NOMO-1 treated with DMSO at 0.1 percent for 48 hours (cell line): Measurements from ENCODE around the gene ANKRD31.
"Not testable (repeated sequence)": the region's sequence is repeated elsewhere in the genome, so short reads cannot be mapped to it uniquely, and the experiment has no call there.

ENCODE experiments used
- DNase-seq: peaks from one replicate; lab custom pipeline; 2025; ENCODE audit not compliant: unreplicated experiment; lab: John Stamatoyannopoulos, UW

ANKRD31 gene

GRCh38 chr5:75225506-75225905, 11.2 kb downstream of the ANKRD31 start:
- DNase-seq = no peak

GRCh38 chr5:75220787-75221186, 15.9 kb downstream of the ANKRD31 start:
- not testable (repeated sequence) for DNase-seq

DNA sequence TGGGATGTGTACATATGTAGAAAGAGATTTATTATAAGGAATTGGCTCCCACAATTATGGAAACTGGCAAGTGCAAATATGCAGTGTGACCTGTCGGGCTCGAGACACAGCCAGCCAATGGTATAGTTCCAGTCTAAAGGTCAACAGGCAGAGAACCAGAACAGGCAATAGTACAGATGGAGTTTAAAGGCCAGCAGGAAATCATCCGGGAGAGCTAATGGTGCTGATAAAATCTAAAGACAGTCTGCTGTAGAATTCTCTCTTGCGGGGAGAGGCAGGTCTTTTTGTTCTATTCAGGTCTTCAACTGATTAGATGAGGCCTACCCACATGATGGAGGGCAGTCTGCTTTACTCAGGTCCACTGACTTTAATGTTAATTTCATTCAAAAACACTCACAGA, 21.8 kb downstream of the ANKRD31 start:
- no peak for DNase-seq

- DNase-seq = no peak
Observed at GRCh38 chr5:75214409-75214808, 22.3 kb downstream of the ANKRD31 start.

GRCh38 chr5:75203604-75204003, 33.1 kb downstream of the ANKRD31 start:
- no peak for DNase-seq

DNA sequence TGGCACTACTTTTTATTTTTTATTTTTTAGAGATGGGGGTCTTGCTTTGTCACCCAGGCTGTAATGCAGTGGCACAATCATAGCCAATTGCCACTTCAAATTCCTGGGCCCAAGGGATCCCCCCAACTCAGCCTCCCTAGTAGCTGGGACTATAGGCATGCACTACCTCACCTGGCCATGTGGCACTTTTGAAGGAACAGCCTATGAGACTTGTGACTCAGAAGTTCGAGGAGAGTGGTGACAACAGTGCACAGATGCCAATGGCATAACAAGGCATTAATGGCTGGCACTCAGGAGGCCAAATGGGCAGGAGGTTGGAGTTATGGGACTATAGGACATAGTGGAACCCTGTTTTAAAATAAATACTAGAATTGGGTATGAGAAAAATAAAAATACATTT, 33.7 kb downstream of the ANKRD31 start:
- DNase-seq = no peak

GRCh38 chr5:75200776-75201175, 35.9 kb downstream of the ANKRD31 start:
- no peak for DNase-seq

- DNase-seq = no peak
Observed at GRCh38 chr5:75199946-75200345, 36.7 kb downstream of the ANKRD31 start.

- no peak for DNase-seq
Observed at GRCh38 chr5:75199071-75199470, 37.6 kb downstream of the ANKRD31 start.

GRCh38 chr5:75197745-75198144, 38.9 kb downstream of the ANKRD31 start:
- DNase-seq = no peak

DNA sequence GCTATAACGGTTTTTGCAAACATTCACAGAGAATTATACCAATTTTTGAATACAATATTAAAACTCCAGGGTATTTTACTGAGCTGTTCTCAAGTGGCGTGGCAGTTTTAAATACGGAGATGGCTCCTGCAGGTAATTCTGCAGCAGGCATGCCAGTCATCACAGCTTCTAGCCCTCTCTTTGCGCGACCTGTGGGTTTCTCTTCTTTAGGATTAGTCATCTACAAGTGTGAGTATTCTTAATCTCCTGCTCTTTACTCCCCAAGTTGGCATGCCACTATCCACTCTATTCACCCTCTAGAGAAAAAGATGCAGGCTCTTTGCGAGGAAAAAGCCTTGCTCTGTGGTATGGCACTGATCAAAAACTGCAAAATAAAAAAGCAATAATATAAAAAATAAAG, 43.9 kb downstream of the ANKRD31 start:
- DNase-seq = no peak

DNA sequence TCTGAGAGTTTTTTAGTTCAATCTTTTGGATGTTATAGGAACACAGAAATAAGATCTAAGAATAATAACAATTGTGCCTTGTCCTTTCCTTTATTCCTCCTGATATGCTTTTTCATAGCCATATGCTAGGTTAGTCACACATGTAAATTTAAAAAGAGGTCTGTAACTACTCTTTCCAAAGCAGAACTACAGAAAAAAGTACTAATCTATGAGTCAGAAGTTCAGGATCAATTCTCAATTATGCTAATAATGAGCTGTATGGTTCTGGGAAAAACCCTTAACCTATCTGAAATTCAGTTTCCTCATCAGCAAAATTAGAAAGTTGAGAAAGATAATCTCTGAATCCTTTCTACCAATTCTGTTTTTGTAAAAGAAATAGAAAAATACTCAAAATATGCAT, 44.4 kb downstream of the ANKRD31 start:
- no peak for DNase-seq

DNA sequence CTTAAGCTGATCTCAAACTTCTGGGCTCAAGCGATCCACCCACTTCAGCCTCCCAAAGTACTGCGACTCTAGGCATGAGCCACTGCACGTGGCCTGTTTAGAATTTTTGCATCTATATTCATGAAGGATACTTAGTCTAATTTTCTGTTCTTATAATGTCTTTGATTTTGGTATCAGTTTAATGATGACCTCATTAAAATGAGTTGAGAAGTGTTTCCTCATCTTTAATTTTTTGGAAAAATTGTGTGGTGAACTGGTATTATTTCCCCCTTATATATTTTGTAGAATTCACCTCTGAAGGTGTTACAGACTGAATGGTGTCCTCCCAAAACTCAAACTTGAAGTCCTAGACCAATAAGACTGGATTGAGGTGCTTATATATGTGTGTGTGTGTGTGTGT, 46.5 kb downstream of the ANKRD31 start:
- no peak for DNase-seq

DNA sequence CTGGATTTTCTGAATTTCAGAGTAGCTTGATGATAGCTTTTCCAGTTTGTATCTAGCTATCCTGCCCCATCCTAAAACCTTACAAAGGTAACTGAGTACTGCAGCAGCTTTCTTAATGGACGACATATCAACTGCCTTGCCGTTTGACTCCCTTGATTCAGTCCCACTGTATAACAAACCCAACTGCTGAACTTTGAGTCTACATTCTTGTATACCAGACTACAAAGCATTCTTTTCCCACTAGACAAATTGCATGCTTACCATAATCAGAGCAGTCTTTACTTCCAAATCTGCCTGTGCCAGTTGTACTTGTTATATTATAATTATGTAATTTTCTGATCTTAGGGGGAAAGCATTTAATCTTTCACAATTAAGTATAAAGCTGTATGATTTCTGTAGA, 47.3 kb downstream of the ANKRD31 start:
- DNase-seq = no peak

DNA sequence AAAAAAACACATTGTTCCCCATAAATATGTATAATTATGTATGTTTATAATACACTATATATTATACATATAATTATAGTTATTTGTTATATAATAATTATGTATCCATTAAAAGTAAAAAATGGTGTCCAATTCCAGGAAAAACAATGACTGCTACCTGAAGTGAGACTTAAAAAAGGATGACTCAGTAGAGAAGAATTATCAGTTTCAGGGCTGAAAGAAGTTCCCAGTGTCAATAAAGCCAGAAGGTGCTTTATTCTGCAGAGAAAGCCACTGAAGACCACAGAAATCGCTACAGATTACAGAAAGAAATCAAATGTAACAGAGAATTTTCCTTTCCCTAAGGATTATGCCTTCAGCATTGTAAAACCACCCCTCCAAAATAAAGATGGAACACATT, 50.9 kb downstream of the ANKRD31 start:
- no peak for DNase-seq

GRCh38 chr5:75176009-75176408, 60.7 kb downstream of the ANKRD31 start:
- DNase-seq = not testable (repeated sequence)

- not testable (repeated sequence) for DNase-seq
Observed at GRCh38 chr5:75174872-75175271, 61.8 kb downstream of the ANKRD31 start.

DNA sequence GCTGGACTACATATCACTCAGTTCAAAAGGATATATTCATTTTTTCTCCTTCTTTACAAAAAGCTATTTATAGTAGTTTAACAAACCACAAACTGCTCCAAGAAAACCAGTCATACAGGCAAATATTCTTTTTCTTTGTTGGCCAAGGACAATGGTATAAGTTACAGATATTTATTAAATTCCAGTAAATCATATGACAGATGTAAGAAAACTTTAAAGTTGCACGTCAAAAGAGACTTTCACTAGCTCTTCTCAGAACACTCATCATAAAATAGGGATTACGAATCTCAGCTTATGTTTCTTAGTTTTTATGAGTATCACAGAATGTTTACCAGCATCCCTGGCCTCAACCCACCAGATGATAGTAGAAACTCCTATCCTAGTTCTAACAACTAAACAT, 67.2 kb downstream of the ANKRD31 start:
- no peak for DNase-seq

DNA sequence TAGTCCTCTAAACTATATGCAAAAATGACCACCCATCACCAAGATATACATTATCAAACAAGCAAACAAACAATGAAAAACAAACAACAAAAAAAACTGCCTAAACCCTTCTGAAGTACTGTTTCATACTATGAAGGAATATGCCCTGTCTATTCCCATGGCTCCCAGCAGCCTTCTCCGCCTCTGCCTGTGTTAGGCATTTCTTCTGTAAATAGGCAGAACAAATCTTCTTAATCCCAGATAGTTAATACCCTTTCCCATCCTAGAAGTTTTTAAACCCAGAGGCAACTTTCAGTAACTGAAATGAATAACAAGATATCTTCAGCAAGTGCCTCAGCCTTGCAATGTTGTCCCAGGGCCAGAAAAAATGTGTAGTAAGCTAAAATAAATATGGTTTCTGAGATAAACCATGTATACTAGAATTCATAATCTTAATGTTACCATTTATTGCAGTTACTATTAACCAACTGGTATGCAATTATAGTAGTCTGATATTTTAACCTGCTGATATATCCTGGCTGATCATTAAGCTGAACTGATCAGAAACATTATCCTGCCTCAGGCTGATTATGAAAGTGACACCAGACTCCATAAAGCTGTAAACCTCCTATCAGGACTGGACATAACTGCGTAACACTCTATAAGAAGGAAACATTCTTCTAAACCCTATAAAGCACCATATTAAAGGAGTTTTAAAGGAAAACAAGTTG, 68.5 kb downstream of the ANKRD31 start:
- no peak for DNase-seq

- no peak for DNase-seq
Observed at GRCh38 chr5:75167345-75167744, 69.3 kb downstream of the ANKRD31 start.

- DNase-seq = not testable (repeated sequence)
Observed at GRCh38 chr5:75161508-75161907, 75.2 kb downstream of the ANKRD31 start.

DNA sequence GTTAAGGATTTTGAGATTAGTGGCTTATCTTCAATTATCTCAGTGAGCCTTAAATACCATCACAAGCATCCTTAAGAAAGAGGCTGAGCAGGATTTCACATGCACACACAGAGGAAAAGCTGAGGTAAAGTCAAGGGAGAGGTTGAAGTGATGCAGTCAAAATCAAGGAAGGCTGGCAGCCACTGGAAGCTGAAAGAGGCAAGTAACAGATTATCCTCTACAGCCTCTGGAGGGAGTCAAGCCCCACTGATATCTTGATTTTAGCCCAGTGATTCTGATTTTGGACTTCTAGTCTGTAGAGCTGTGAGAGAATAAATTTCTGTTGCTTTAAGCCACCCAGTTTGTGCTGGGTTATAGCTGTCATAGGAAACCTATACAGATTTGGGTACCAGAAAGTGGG, 80.1 kb downstream of the ANKRD31 start:
- DNase-seq = no peak

DNA sequence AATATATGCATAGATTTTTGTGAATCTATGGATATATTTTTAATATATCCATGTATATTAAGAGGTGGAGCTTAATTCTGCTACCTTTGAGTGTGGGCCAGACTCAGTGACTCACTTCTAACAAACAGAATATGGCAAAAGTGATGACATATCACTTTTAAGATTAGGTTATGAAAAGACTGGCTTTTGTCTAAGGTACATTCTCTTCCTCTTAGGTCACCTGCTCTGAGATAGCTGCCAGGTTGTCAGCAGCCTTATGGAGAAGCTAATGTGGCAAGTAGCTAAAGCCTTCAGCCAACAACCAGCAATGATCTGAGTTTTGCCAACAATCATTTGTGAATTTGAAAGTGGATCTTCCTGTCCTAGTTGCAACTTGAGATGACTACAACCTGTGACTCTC, 83.8 kb downstream of the ANKRD31 start:
- DNase-seq = no peak
